ENCODE results near the gene C12orf42. TPM values are rescaled to one million over a fixed set of nuclear protein-coding genes. Genes with fewer than 3 reads are reported as not detected.

Gene C12orf42
- total RNA-seq, 1 experiment from 2014 or later, result not detected

- BruUV-seq (replicated peaks), result no TSS peak
- Histone ChIP-seq H3K36me3 (ENCODE audit: control insufficient read depth, insufficient read depth, low read length) (no peaks in the 10 kb centered on the region), H3K4me1 (no peaks in the 10 kb centered on the region), H3K4me3 (ENCODE audit: low read depth, low read length) (no peak overlapping the region), H3K9me3 (no peaks in the 10 kb centered on the region), H3K27me3 (replicated peaks; ENCODE audit: control insufficient read depth, insufficient read depth, low read length) (no peaks in the 10 kb centered on the region)
- CTCF ChIA-PET, result no interaction called here
- Mint-ChIP-seq H3K4me1 (ENCODE audit: low read depth, unreplicated experiment) (no peaks in the 10 kb centered on the region), H3K27me3 (ENCODE audit: insufficient read depth, unreplicated experiment) (no peaks in the 10 kb centered on the region), H3K4me3 (ENCODE audit: unreplicated experiment) (no peak overlapping the region), H3K27ac (ENCODE audit: unreplicated experiment) (no peak overlapping the region), H3K9me3 (ENCODE audit: unreplicated experiment) (no peaks in the 10 kb centered on the region), H3K36me3 (ENCODE audit: insufficient read depth, unreplicated experiment) (no peaks in the 10 kb centered on the region)
- intact Hi-C loops (cut with micrococcal nuclease; ENCODE audit: unreplicated experiment), result no loop called here
- POLR2A ChIA-PET, result no interaction called here
- DNase-seq, result no peak
- TF ChIP-seq CTCF (IDR thresholded peaks at IDR 0.05; ENCODE audit: insufficient read depth in 1 of 2, low read depth in 1 of 2, low read length in 1 of 2, severe bottlenecking in 1 of 2, unreplicated experiment in 1 of 2), result no peak
These were observed 162.1 kb downstream of the C12orf42 start for GRCh38 chr12:103333676-103334075.

- no peak overlapping the region for H3K4me3 ChIP-seq (ENCODE audit: low read depth, low read length)
- no TSS peak for BruUV-seq (replicated peaks)
- Mint-ChIP-seq H3K27ac (ENCODE audit: unreplicated experiment) (no peak overlapping the region), H3K9me3 (ENCODE audit: unreplicated experiment) (peaks cover 2% of the 10 kb centered on the region), H3K4me1 (ENCODE audit: low read depth, unreplicated experiment) (peaks cover under 1% of the 10 kb centered on the region), H3K27me3 (ENCODE audit: insufficient read depth, unreplicated experiment) (no peaks in the 10 kb centered on the region), H3K36me3 (ENCODE audit: insufficient read depth, unreplicated experiment) (no peaks in the 10 kb centered on the region), H3K4me3 (ENCODE audit: unreplicated experiment) (no peak overlapping the region)
- intact Hi-C loops (cut with micrococcal nuclease; ENCODE audit: unreplicated experiment), result no loop called here
- CTCF ChIA-PET, result no interaction called here
- DNase-seq, result no peak
- no peaks in the 10 kb centered on the region for H3K27me3 ChIP-seq (replicated peaks; ENCODE audit: control insufficient read depth, insufficient read depth, low read length)
- no peaks in the 10 kb centered on the region for H3K36me3 ChIP-seq (ENCODE audit: control insufficient read depth, insufficient read depth, low read length)
- TF ChIP-seq CTCF (IDR thresholded peaks at IDR 0.05; ENCODE audit: insufficient read depth in 1 of 2, low read depth in 1 of 2, low read length in 1 of 2, severe bottlenecking in 1 of 2, unreplicated experiment in 1 of 2), result no peak
- POLR2A ChIA-PET, result no interaction called here
- H3K4me1 ChIP-seq, result no peaks in the 10 kb centered on the region
- no peaks in the 10 kb centered on the region for H3K9me3 ChIP-seq
These were observed 164.1 kb downstream of the C12orf42 start for GRCh38 chr12:103331643-103332042.

GRCh38 chr12:103330672-103331071, 165.1 kb downstream of the C12orf42 start:
- no TSS peak for BruUV-seq (replicated peaks)
- H3K27me3 Mint-ChIP-seq (ENCODE audit: insufficient read depth, unreplicated experiment), result no peaks in the 10 kb centered on the region
- POLR2A ChIA-PET, result no interaction called here
- H3K4me3 Mint-ChIP-seq (ENCODE audit: unreplicated experiment), result no peak overlapping the region
- peaks cover 4% of the 10 kb centered on the region for H3K4me1 Mint-ChIP-seq (ENCODE audit: low read depth, unreplicated experiment)
- CTCF ChIA-PET, result no interaction called here
- H3K36me3 Mint-ChIP-seq (ENCODE audit: insufficient read depth, unreplicated experiment), result no peaks in the 10 kb centered on the region
- intact Hi-C loops (cut with micrococcal nuclease; ENCODE audit: unreplicated experiment), result loop anchor here (1.0 kb wide), 1 partner anchor 43 kb away; no protein-coding TSS in a partner anchor
- H3K4me3 ChIP-seq (ENCODE audit: low read depth, low read length), result no peak overlapping the region
- DNase-seq, result no peak
- H3K9me3 Mint-ChIP-seq (ENCODE audit: unreplicated experiment), result peaks cover 9% of the 10 kb centered on the region
- no peak overlapping the region for H3K27ac Mint-ChIP-seq (ENCODE audit: unreplicated experiment)
- TF ChIP-seq CTCF (IDR thresholded peaks at IDR 0.05; ENCODE audit: insufficient read depth in 1 of 2, low read depth in 1 of 2, low read length in 1 of 2, severe bottlenecking in 1 of 2, unreplicated experiment in 1 of 2), result no peak
- no peaks in the 10 kb centered on the region for H3K4me1 ChIP-seq
- no peaks in the 10 kb centered on the region for H3K9me3 ChIP-seq
- no peaks in the 10 kb centered on the region for H3K27me3 ChIP-seq (replicated peaks; ENCODE audit: control insufficient read depth, insufficient read depth, low read length)
- H3K36me3 ChIP-seq (ENCODE audit: control insufficient read depth, insufficient read depth, low read length), result no peaks in the 10 kb centered on the region

Measured in Caco-2 (cell line).